ENCODE results near the gene ITGA8. TPM values are rescaled to one million over a fixed set of nuclear protein-coding genes. Genes with fewer than 3 reads are reported as not detected.

ITGA8 gene
- total RNA-seq, 2 experiments from 2014 or later, result not detected

DNA sequence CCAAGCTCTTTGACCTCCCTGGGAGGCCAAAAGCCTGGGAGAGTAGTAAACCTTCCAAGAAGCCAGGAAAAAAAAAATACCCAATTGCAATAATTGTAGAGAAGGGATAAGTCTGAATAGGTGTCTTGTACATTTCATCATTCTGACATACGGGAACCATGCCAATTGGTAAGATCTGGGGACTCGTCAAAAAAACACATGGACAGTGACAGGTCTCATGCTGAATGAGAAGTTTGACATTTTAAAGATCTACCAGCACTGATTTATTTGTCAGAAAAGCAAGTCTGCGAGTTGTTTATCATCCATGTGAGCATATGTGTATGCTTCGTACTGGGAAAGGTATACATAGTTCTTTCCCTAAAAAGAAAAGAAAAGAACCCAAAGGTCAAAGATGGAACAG lies 4.1 kb upstream of the ITGA8 start:
- DNase-seq, result no peak
- CTCF ChIA-PET, result interaction anchor here (1.5 kb wide), 1 partner anchor 138 kb away, joined by 3 read pairs; no protein-coding TSS in a partner anchor
- peaks cover 32% of the 10 kb centered on the region for H3K27me3 Mint-ChIP-seq
- no peaks in the 10 kb centered on the region for H3K36me3 Mint-ChIP-seq (ENCODE audit: low read depth)
- H3K4me3 Mint-ChIP-seq, result no peak overlapping the region
- peaks cover 3% of the 10 kb centered on the region for H3K4me1 Mint-ChIP-seq
- no peak overlapping the region for H3K27ac Mint-ChIP-seq
- no peaks in the 10 kb centered on the region for H3K9me3 Mint-ChIP-seq
- POLR2A ChIA-PET, result no interaction called here

DNA sequence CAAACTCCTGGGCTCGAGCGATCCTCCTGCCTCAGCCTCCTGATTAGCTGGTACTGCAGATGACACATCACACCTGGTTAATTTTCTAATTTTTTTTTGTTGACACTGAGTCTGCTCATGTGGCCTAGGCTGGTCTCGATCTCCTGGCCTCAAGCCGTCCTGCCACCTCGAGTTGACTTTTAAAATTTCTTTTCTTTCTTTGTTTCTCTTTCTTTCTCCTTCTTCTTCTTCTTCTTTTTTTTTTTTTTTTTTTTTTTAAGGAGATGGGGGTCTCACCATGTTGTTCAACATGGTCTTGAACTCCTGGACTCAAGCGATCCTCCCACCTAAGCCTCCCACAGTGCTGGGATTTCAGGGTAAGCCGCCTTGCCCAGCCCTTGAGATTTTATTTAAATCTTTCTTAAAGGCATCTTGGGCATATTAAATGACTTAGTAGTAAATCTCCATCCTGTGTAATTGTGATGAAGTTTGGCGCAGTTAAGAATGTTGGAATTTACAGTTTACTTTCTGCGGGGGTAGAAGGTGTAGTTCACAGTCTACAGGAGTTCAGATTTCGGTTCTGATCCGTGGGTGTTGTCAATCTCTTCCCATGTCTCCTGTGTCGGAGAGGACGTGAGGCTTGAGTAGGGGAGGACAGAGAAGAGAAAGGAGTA lies 1.0 kb upstream of the ITGA8 start:
- Mint-ChIP-seq H3K27ac (no peak overlapping the region), H3K4me3 (no peak overlapping the region), H3K36me3 (ENCODE audit: low read depth) (no peaks in the 10 kb centered on the region), H3K9me3 (no peaks in the 10 kb centered on the region), H3K27me3 (peaks cover 53% of the 10 kb centered on the region), H3K4me1 (peaks cover 4% of the 10 kb centered on the region)
- ChIA-PET POLR2A (no interaction called here), CTCF (interaction anchor here (1.2 kb wide), 1 partner anchor 22 kb away, joined by 3 read pairs; no protein-coding TSS in a partner anchor)
- no peak for DNase-seq

DNA sequence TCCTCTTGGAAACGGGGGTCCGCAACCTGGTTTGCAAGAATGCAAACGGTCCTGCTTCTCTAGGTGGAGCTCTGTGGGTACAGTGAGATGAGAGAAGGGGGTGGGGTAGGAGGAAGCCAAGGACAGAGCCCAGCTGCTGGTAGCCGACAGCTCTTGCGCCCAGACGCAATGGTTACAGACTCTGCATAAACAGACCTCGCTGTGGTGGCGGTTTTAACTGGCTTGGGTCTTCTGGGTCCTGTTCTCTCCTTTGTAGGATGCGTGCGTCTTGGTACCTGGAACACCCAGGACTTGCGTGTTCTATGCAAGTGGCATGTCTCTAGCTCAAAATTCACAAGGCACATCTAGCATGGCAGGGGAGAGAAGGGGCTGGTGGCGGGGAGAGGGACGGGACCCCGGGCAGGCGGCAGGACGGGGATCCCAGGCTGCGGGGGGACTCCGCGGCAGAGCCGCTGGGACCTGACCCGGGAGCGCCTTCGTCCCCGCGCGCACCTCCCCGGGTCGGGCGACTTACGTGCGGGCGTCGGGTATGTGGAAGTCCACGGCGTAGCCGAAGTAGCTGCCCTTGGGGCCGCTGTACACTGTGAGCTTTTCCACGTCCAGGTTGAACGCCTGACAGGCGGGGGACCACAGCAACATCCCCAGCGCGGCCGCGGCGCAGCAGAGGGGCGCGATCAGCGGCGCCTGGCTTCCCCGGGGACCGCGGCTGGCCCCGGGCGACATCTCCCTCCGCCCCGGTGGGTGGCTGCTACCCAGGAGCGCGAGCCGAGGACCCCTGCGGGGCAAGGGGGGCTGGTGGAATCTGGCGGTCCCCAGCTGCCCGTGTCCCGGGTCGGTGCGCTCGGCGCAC lies 448 bp downstream of the ITGA8 start:
- DNase-seq, result no peak
- ChIA-PET CTCF (interaction anchor here (1.1 kb wide), 1 partner anchor 14 kb away, joined by 3 read pairs; no protein-coding TSS in a partner anchor), POLR2A (no interaction called here)
- H3K4me1 Mint-ChIP-seq, result peaks cover 4% of the 10 kb centered on the region
- H3K4me3 Mint-ChIP-seq, result no peak overlapping the region
- H3K9me3 Mint-ChIP-seq, result no peaks in the 10 kb centered on the region
- H3K36me3 Mint-ChIP-seq (ENCODE audit: low read depth), result no peaks in the 10 kb centered on the region
- no peak overlapping the region for H3K27ac Mint-ChIP-seq
- H3K27me3 Mint-ChIP-seq, result peaks cover 59% of the 10 kb centered on the region

DNA sequence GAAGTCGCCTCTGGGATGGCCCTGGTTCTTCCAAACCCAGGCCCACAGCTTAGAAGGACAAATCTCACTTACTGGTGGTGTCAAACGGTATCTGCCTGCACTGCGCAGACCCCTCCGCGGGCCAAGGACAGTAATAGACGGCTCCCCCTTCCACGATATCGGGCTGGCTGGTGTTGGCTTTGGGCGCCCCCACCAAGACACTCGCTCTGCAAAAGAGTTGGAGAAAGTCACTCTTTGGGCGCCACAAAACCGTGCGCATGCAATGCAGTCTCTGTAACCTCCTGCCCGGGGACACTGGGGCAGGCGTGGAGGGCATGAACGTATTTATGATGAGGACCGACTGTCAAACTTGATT lies 1.1 kb downstream of the ITGA8 start:
- POLR2A ChIA-PET, result no interaction called here
- CTCF ChIA-PET, result interaction anchor here (1.1 kb wide), 1 partner anchor 14 kb away, joined by 3 read pairs; no protein-coding TSS in a partner anchor
- H3K36me3 Mint-ChIP-seq (ENCODE audit: low read depth), result no peaks in the 10 kb centered on the region
- peaks cover 4% of the 10 kb centered on the region for H3K4me1 Mint-ChIP-seq
- no peak overlapping the region for H3K4me3 Mint-ChIP-seq
- H3K27ac Mint-ChIP-seq, result no peak overlapping the region
- H3K9me3 Mint-ChIP-seq, result no peaks in the 10 kb centered on the region
- DNase-seq, result no peak
- H3K27me3 Mint-ChIP-seq, result peaks cover 63% of the 10 kb centered on the region

DNA sequence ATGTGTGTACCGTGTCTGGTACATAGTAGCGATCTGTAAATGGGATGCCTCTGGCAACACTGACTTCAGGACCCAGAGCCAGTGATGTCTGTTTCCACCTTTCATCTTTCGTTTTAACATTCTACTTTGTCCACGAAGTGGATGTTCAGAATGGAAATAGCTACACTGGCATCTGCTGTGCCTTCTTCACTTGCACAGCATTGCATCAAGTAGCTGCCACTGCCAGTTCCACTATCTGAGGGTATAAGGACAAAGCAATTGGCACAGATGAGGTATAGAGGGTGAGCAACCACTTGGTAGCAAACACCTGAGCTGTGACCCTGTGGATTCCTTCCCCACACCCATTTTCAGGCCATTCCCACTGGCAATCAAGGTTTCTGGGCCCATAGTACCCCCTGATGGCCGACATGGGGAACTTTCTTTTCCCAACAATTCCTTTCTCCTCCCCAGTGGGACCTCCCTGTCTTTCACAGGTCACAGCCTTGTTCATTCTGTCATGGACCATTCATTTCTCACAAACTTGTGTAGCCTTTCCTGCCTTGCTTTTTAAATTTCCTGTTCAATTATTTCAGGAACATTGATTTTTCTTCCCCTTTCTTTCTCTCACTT lies 4.0 kb downstream of the ITGA8 start:
- Mint-ChIP-seq H3K27me3 (peaks cover 54% of the 10 kb centered on the region), H3K4me1 (peaks cover 4% of the 10 kb centered on the region), H3K4me3 (no peak overlapping the region), H3K9me3 (no peaks in the 10 kb centered on the region), H3K27ac (no peak overlapping the region), H3K36me3 (ENCODE audit: low read depth) (no peaks in the 10 kb centered on the region)
- ChIA-PET CTCF (interaction anchor here (0.7 kb wide), 1 partner anchor 978 kb away, joined by 3 read pairs; no protein-coding TSS in a partner anchor), POLR2A (no interaction called here)
- DNase-seq, result no peak

DNA sequence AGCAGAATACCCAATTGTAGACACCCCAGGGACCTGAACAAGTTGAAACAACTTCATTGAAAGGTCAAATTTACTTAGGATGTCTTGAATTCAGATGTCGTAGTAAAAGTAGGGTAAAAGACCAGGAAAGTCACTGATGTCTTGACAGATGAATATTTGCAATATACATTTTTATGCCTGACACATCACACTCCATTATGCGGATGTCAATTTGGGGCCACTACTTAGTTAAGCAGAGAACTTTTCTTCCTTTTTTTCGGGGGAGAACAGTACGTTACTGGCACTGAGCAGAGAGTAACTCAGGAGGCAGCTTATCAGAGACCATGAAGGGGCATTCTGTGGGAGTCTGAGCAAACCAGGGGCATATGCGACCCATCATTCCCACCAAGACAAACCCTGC lies 4.9 kb downstream of the ITGA8 start:
- H3K27me3 Mint-ChIP-seq, result peaks cover 52% of the 10 kb centered on the region
- no peak overlapping the region for H3K27ac Mint-ChIP-seq
- H3K36me3 Mint-ChIP-seq (ENCODE audit: low read depth), result no peaks in the 10 kb centered on the region
- H3K4me1 Mint-ChIP-seq, result peaks cover 4% of the 10 kb centered on the region
- no peak for DNase-seq
- POLR2A ChIA-PET, result no interaction called here
- H3K9me3 Mint-ChIP-seq, result no peaks in the 10 kb centered on the region
- H3K4me3 Mint-ChIP-seq, result no peak overlapping the region
- CTCF ChIA-PET, result no interaction called here

DNA sequence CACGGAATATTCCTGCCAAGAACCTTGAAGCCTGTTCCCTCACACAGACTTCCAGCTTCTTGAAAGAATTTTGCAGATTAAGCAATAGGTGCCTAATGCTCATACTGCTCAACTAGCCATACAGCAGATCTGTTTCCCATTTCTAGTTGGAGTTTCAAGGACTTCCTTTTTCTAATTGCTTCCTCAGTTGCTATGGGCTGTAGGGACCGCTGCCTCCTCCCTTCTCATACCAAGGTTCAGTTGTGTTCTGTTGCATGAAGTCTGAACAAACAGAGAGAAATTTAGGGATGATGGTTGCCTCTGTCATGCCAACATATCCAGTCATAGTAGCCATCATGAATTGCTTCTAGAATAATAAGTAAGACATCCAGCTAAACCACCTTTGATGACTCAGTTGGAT lies 6.8 kb downstream of the ITGA8 start:
- POLR2A ChIA-PET, result interaction anchor here (0.6 kb wide), 1 partner anchor 91 kb away, joined by 3 read pairs; no protein-coding TSS in a partner anchor
- CTCF ChIA-PET, result no interaction called here
- no peaks in the 10 kb centered on the region for H3K9me3 Mint-ChIP-seq
- no peaks in the 10 kb centered on the region for H3K36me3 Mint-ChIP-seq (ENCODE audit: low read depth)
- H3K27ac Mint-ChIP-seq, result no peak overlapping the region
- H3K4me1 Mint-ChIP-seq, result no peaks in the 10 kb centered on the region
- H3K27me3 Mint-ChIP-seq, result peaks cover 38% of the 10 kb centered on the region
- no peak for DNase-seq
- no peak overlapping the region for H3K4me3 Mint-ChIP-seq

DNA sequence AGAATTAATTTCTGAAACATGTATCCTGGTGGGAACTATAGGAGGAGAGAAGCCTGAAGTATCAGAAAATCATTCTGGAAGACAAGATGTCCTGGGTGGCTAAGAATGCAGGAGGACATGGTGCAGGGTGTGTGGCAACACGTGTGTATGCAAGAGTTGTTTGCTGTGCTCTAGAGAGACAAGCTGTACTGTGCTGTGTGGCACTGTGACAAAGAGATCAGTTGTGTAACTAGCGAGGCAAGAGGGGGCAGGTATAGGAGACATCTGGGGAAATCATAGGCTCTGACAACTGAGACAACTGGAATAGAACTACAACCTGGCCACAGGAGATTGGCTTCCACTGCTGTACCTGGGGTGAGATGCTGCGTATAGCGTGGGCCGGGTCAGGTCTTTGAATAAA lies 9.3 kb downstream of the ITGA8 start:
- Mint-ChIP-seq H3K27me3 (peaks cover 25% of the 10 kb centered on the region), H3K27ac (no peak overlapping the region), H3K4me3 (no peak overlapping the region)

DNA sequence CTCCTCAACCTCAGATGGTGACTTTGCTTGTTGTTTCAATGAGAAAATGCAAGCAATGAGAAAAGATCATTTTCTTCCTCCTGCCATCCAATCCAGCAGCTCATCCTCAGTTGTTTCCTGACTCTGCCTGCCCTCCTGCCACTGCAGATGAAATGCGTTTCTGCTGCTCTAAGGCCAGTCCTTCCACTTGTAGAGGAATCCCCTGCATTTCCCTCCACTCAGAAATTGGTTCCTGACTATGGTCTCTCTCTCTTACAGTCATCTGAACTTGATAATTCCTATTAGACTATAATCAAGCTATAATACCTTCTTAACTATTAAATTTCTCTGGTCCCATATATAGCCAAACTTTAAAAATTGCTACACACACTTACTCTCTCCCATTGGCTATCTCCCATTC lies 14.4 kb downstream of the ITGA8 start:
- Mint-ChIP-seq H3K4me1 (peaks cover 1% of the 10 kb centered on the region), H3K4me3 (no peak overlapping the region), H3K36me3 (ENCODE audit: low read depth) (no peaks in the 10 kb centered on the region), H3K27me3 (peaks cover 2% of the 10 kb centered on the region), H3K27ac (no peak overlapping the region), H3K9me3 (no peaks in the 10 kb centered on the region)
- DNase-seq, result no peak
- CTCF ChIA-PET, result no interaction called here
- POLR2A ChIA-PET, result no interaction called here

More for the DNA sequence above, 9.3 kb downstream of the ITGA8 start:
- ChIA-PET CTCF (no interaction called here), POLR2A (no interaction called here)
- Mint-ChIP-seq H3K4me1 (no peaks in the 10 kb centered on the region), H3K9me3 (no peaks in the 10 kb centered on the region), H3K36me3 (ENCODE audit: low read depth) (no peaks in the 10 kb centered on the region)
- no peak for DNase-seq

DNA sequence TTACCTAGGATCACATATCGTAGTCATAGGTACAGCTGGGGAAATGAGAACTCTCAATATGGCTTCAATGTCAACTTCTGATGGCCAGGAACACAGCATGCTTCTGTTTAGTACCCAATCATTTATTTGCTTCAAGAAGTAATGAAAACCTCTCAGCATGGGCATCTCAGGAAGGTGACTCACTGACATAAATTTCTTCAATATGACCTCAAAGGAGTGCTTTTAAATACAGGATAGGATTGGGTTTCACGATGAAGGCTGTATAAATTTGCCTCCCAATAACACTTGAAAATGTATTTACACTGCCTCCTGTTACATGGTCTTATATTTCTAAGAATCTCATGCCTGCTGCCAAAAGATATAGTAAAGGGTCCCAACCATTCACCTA lies 15.1 kb downstream of the ITGA8 start:
- no peak for DNase-seq
- Mint-ChIP-seq H3K9me3 (no peaks in the 10 kb centered on the region), H3K4me1 (peaks cover 4% of the 10 kb centered on the region), H3K4me3 (no peak overlapping the region), H3K36me3 (ENCODE audit: low read depth) (no peaks in the 10 kb centered on the region), H3K27me3 (peaks cover 4% of the 10 kb centered on the region), H3K27ac (no peak overlapping the region)
- CTCF ChIA-PET, result no interaction called here
- POLR2A ChIA-PET, result no interaction called here

DNA sequence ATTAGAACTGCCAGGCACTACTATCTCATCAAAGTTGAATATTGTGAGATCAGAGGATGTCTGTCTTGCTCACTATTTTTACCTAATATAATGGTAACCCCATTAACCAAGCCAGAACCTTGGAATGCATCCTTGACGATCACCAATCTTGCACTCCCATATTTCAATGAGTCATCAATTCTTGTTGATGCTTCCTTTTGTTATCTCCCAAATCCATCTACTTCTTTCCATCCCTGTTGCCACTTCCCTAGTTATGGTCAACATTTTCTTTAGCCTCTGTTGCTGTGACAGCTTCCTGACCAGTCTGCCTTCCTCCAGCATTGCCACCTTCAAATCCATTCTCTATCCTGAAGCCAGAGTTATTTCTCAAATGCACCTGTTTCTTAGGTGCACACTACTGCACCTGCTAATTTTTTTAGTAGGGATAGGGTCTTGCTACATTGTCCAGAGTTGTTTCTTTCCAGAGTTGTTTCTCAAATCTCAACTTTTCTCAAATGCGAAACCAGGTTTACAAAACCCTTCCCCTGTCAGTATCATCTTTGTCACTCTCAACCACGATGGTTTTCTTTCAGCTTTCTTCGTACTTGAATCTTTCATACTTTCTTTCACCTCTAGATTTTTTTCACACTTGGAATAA lies 15.7 kb downstream of the ITGA8 start:
- Mint-ChIP-seq H3K27me3 (peaks cover 4% of the 10 kb centered on the region), H3K4me1 (peaks cover 4% of the 10 kb centered on the region), H3K27ac (no peak overlapping the region), H3K4me3 (no peak overlapping the region), H3K9me3 (no peaks in the 10 kb centered on the region), H3K36me3 (ENCODE audit: low read depth) (no peaks in the 10 kb centered on the region)
- ChIA-PET CTCF (no interaction called here), POLR2A (no interaction called here)
- DNase-seq, result no peak

DNA sequence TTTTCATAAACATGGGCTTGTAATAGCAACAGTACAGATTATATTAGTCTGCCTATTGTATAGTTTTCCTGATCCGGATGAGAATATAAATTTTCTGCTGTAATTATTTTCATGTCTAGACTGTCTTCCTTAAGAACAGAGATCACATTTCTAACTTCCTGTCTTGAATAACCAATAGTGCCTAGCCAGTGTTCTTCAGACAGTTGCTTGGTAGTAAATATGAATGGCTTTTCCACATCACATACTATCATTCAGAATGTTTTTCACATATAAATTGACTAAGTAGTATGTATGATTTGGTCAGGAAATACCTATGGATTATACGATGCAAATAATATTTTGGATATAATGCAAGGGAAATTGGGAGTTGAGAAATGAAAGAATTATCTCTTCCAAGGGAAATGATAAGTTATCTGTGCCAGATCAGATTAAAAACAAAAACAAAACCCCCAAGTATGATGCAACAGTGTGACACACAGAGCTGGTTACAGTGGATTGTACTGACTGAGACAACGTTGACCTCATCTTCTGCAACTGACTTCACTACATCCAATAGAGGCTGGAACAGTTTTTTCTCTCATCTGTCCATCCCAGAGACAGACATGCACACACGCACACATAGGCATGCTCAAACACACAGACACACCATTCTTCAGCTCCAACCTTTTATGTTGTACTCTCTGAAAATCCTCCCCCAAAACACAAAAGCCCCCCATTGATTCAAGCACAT lies 16.4 kb downstream of the ITGA8 start:
- POLR2A ChIA-PET, result no interaction called here
- Mint-ChIP-seq H3K4me3 (no peak overlapping the region), H3K4me1 (peaks cover 4% of the 10 kb centered on the region), H3K27me3 (peaks cover 4% of the 10 kb centered on the region), H3K36me3 (ENCODE audit: low read depth) (no peaks in the 10 kb centered on the region), H3K9me3 (no peaks in the 10 kb centered on the region), H3K27ac (no peak overlapping the region)
- DNase-seq, result no peak
- CTCF ChIA-PET, result no interaction called here

All from activated CD4-positive, alpha-beta memory T cell treated with anti-CD3 and anti-CD28 coated beads, Interleukin-2, amount 10 ng/mL, durations not matched to agents 7 days and 5 days (primary cell).